ENCODE data around the gene CNTN4. TPM values are rescaled to one million over a fixed set of nuclear protein-coding genes. Genes with fewer than 3 reads are reported as not detected.

CNTN4 gene
- total RNA-seq, 1 experiment from 2014 or later: not detected

DNA sequence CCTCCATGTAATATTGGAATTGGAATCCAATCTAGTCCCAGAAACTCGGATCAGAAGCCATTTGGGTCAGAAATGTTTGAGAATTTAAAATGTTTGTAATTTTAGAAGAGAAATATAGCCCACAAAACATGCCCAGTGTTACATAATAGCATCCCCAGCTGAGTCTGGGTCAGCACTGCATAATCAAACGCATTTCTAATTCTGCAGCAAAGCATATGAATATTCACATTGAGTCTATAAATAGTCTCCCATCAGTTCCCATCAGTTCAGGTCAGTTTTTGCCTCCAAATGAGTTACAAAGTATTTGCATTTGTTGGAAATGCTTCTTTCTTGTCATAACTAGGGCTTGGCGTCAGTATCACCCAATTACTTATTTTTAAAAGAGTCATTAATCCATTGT is 628.4 kb downstream of the CNTN4 start:
- Mint-ChIP-seq H3K27me3 (ENCODE audit: low read depth) (peaks cover 9% of the 10 kb centered on the region), H3K9me3 (peaks cover 91% of the 10 kb centered on the region), H3K27ac (no peak overlapping the region), H3K4me3 (no peak overlapping the region), H3K36me3 (peaks cover 74% of the 10 kb centered on the region), H3K4me1 (no peaks in the 10 kb centered on the region)
- ChIA-PET POLR2A (no interaction called here), CTCF (no interaction called here)
- ATAC-seq: no peak
- DNase-seq (ENCODE audit: low spot score): no peak
- TF ChIP-seq STAT6 (CRISPR knock-in tag; conservative IDR thresholded peaks at IDR 0.05; ENCODE audit: low read depth) (no peak), TEAD4 (CRISPR knock-in tag; IDR thresholded peaks at IDR 0.05) (no peak), ZNF263 (CRISPR knock-in tag; IDR thresholded peaks at IDR 0.05; ENCODE audit: low read depth) (no peak), NR3C1 (CRISPR knock-in tag; conservative IDR thresholded peaks at IDR 0.05; ENCODE audit: low read depth) (no peak), NFYB (CRISPR knock-in tag; conservative IDR thresholded peaks at IDR 0.05; ENCODE audit: low read depth) (no peak), NFATC4 (CRISPR knock-in tag; IDR thresholded peaks at IDR 0.05) (no peak), MXD4 (CRISPR knock-in tag; IDR thresholded peaks at IDR 0.05; ENCODE audit: borderline replicate concordance) (no peak), ARID4B (CRISPR knock-in tag; IDR thresholded peaks at IDR 0.05; ENCODE audit: borderline replicate concordance) (no peak), ETV6 (CRISPR knock-in tag; IDR thresholded peaks at IDR 0.05) (no peak), FOXJ3 (CRISPR knock-in tag; IDR thresholded peaks at IDR 0.05; ENCODE audit: borderline replicate concordance) (no peak), RORB (CRISPR knock-in tag; IDR thresholded peaks at IDR 0.05) (no peak), ZNF232 (CRISPR knock-in tag; IDR thresholded peaks at IDR 0.05) (no peak), GABPB1 (CRISPR knock-in tag; IDR thresholded peaks at IDR 0.05) (no peak), ZNF219 (CRISPR knock-in tag; IDR thresholded peaks at IDR 0.05; ENCODE audit: borderline replicate concordance) (no peak)
- TF ChIP-seq, protein P1, sequence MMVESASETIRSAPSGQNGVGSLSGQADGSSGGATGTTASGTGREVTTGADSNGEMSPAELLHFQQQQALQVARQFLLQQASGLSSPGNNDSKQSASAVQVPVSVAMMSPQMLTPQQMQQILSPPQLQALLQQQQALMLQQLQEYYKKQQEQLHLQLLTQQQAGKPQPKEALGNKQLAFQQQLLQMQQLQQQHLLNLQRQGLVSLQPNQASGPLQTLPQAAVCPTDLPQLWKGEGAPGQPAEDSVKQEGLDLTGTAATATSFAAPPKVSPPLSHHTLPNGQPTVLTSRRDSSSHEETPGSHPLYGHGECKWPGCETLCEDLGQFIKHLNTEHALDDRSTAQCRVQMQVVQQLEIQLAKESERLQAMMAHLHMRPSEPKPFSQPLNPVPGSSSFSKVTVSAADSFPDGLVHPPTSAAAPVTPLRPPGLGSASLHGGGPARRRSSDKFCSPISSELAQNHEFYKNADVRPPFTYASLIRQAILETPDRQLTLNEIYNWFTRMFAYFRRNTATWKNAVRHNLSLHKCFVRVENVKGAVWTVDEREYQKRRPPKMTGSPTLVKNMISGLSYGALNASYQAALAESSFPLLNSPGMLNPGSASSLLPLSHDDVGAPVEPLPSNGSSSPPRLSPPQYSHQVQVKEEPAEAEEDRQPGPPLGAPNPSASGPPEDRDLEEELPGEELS (CRISPR knock-in tag; IDR thresholded peaks at IDR 0.05): no peak
- TF ChIP-seq, protein P2, sequence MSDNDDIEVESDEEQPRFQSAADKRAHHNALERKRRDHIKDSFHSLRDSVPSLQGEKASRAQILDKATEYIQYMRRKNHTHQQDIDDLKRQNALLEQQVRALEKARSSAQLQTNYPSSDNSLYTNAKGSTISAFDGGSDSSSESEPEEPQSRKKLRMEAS (CRISPR knock-in tag; IDR thresholded peaks at IDR 0.05): no peak

GRCh38 chr3:2727610-2728318 is 629.1 kb downstream of the CNTN4 start:
- Mint-ChIP-seq H3K27me3 (ENCODE audit: low read depth) (peaks cover 9% of the 10 kb centered on the region), H3K4me1 (no peaks in the 10 kb centered on the region), H3K27ac (no peak overlapping the region), H3K36me3 (peaks cover 76% of the 10 kb centered on the region), H3K4me3 (no peak overlapping the region), H3K9me3 (peaks cover 91% of the 10 kb centered on the region)
- DNase-seq (ENCODE audit: low spot score) (no peak), ATAC-seq (no peak)
- POLR2A ChIA-PET: no interaction called here
- CTCF ChIA-PET: no interaction called here
- TF ChIP-seq ZNF219 (CRISPR knock-in tag; IDR thresholded peaks at IDR 0.05; ENCODE audit: borderline replicate concordance) (no peak), AR (CRISPR knock-in tag; IDR thresholded peaks at IDR 0.05) (no peak), ZNF396 (CRISPR knock-in tag; IDR thresholded peaks at IDR 0.05; ENCODE audit: borderline replicate concordance) (no peak), IRF2 (CRISPR knock-in tag; IDR thresholded peaks at IDR 0.05; ENCODE audit: borderline replicate concordance, low read depth) (no peak)
- TF ChIP-seq, protein P3, sequence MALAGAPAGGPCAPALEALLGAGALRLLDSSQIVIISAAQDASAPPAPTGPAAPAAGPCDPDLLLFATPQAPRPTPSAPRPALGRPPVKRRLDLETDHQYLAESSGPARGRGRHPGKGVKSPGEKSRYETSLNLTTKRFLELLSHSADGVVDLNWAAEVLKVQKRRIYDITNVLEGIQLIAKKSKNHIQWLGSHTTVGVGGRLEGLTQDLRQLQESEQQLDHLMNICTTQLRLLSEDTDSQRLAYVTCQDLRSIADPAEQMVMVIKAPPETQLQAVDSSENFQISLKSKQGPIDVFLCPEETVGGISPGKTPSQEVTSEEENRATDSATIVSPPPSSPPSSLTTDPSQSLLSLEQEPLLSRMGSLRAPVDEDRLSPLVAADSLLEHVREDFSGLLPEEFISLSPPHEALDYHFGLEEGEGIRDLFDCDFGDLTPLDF (CRISPR knock-in tag; IDR thresholded peaks at IDR 0.05): no peak
